CD4-positive, alpha-beta T cell treated with Interleukin-2 at 100 ng/mL for 4 hours (primary cell): Measurements from ENCODE around the gene ANKRD45.
"Not testable (repeated sequence)": the region's sequence is repeated elsewhere in the genome, so short reads cannot be mapped to it uniquely, and the experiment has no call there.

Source experiments
- DNase-seq: peaks from one replicate; pipeline ENCODE4 v3.0.0-alpha.2; 2020; ENCODE audit warnings: low spot score

Gene ANKRD45

DNA sequence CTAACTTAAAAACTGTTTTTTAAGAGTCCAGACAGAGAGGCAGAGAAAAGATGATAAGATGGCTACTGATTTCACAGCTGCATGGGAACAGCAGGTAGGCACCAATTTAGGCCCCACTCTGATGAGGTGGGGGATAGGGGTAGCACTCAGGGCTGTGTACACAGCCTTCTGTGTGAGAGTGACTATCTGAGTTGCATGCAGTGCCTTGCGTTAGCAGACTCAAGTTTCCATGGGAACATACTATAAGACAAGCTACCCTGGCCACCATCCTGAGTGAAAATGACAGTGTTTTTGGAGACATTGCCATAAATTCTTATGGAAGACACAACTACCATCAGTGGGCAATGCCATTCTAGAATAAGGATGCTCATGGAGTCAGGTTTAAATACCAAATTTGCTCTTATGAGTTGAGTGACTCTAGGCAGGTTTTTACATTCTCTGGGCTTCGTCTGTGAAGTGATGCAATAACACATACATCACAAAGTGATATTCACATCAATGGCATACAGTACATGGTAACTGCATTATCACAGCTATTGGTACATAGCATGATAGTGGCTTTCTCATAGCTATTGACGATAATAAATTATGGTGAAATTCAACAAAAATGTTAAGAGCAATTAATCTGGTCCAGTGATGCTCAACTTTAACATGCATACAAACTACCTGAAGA, 97.3 kb downstream of the ANKRD45 start:
- no peak for DNase-seq

DNA sequence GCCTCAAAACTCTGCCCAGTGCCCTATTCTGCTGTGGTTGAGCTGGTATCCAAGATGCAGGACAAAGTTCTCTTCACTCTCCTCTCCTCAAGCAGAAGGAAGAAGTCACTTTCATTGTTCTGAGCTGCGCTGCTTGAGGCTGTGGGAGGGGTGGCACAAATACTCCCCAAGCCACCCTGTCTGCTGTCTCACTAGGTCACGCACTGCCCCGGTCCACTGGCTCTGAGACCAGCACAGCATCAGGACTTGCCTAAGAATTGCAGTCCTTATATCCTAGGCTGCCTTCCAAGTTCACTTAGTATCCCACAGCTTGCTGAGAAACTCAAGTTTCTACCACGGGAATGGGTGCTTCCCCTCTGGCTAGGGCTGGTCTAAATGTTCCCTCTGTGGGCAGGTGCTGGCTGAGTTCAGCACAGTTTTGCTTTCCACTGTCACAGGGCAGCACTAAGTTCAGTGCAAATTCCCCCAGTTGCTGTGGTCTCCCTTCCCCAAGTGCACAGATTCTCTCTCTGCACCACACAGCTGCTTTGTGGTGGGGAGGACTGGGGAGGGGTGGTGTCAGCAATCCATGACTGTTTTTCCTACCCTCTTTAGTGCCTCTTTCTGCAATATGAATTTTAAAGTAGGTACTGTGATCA, 99.2 kb downstream of the ANKRD45 start:
- no peak for DNase-seq

DNA sequence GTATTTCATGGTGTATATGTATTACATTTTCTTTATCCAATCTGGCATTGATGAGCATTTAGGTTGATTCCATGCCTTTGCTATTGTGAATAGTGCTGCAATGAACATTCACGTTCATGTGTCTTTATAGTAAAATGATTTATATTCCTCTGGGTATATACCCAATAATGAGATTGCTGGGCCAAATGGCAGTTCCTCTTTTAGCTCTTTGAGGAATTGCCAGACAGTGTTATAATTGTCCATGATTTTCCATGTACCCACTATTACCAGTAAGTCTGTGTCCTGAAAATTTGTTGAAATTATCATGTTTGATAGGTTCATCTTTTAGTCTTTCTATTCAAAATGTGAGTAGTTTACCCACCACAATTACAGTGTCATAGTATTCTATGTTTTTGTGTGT, 101.2 kb downstream of the ANKRD45 start:
- no peak for DNase-seq

DNA sequence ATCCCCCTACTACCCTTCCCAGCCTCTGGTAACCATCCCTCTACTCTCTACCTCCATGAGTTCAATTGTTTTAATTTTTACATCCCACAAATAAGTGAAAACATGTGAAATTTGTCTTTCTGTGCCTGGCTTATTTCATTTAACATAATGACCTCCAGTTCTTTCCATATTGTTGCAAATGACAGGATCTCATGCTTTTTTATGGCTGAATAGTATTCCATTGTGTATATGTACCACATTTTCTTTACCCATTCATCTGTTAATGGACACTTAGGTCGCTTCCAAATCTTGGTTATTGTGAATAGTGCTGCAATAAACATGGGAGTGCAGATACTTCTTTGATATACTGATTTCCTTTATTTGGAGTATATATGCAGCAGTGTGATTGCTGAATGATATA, 105.8 kb downstream of the ANKRD45 start:
- not testable (repeated sequence) for DNase-seq

DNA sequence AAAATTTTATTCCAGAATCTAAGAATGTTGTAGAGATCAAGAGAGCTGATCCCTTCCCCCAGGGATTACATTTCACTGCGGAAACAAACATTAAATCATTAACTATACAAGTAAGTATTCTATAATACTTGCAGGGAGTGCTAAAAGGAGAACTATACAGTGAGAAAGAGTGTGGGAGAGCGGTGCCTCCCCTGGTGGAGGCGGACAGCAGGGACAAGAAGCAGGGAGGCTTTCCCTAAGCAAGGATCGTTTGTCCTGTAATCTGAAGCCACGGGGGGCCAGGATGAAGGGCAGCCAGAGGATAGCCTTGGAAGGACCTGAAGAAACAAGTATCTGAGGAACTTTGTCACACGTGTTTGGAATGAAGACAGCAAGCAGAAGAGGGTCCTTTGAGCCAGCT, 106.8 kb downstream of the ANKRD45 start:
- no peak for DNase-seq

DNA sequence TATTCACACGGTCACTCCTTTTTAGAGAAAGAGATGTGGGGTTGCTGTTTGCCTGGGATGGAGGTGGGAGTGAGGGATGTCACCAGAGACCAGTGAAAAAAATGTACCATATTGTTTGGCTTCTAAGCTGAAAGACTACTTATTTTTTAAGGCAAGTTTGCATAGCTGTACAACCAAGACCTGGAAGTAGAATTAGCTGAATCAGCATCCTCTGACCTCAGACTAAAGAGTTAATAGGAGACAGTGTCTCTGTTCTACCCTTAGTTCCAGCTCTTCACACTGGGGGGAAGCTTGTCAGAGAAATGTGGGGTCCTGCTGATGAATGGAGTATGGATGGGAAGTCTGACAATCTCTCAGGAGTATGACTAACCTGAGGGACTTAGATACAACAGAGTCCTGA, 108.4 kb downstream of the ANKRD45 start:
- no peak for DNase-seq

DNA sequence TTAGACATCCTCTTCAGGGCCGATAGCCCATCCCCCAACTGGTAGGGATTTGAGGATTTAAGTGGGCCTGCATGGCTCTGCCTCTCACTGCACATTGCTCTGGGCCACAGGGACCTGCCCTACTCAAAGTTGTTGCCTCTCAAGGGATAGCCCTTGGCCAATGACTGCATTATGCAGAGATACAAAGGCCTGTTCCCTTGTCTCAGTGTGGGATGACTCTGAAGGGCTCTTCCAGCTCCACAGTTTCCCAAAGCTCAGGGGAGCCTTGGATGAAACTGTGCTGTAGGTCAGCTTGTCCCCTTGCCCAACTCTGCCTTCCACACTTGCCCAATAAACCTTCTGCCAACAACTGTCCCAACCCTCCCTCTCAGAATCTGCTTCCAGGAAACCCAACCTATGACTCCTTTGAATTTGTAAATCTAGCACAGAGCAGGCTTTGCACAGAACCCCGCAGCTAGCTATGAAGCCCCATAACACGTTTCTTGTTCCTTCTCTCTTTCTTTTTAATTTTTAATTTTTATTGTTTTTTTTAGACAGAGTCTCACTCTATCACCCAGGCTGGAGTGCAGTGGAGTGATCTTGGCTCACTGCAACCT, 109.3 kb downstream of the ANKRD45 start:
- DNase-seq = no peak
